Panc1 (cell line): Measurements from ENCODE around the gene TAMALIN. TPM values are rescaled to one million over a fixed set of nuclear protein-coding genes. Genes with fewer than 3 reads are reported as not detected.

Source experiments
- ATAC-seq: fragments of 200-7000 bp; cut with Tn5 transposase; 2 replicates; pipeline ENCODE4 v1.9.1; 2020; ENCODE audit warnings: mild to moderate bottlenecking, moderate library complexity
- BruUV-seq: library from RNA; stranded (reverse); fragments of 400-500 nt; replicated peaks from 2 replicates; lab custom pipeline; 2021; lab: Mats Ljungman, UMichigan
- CTCF ChIA-PET: fragments of 300-600 bp; sonication (Branson Sonifier 250); formaldehyde crosslinking; loops from one replicate; lab custom pipeline; 2022; ENCODE audit warnings: antibody characterized with exemption; lab: Charles Lee
- POLR2A ChIA-PET: fragments of 300-600 bp; sonication (Branson Sonifier 250); formaldehyde crosslinking; loops from one replicate; lab custom pipeline; 2022; ENCODE audit warnings: antibody characterized with exemption; lab: Charles Lee
- DNase-seq: peaks from one replicate; pipeline ENCODE4 v3.0.0-alpha.2; 2010; ENCODE audit warnings: low read depth, low spot score
- H3K27ac ChIP-seq: 2 replicates; pipeline ENCODE4 v1.5.1; 2011; ENCODE audit warnings: mild to moderate bottlenecking, low read length, inconsistent platforms
- H3K27me3 ChIP-seq: fragments of 200-500 bp; sonication (Bioruptor generic); 2 replicates; pipeline ENCODE4 v1.6.0; 2014; ENCODE audit warnings: low read length, inconsistent platforms; ENCODE audit not compliant: control insufficient read depth, insufficient read depth
- H3K36me3 ChIP-seq: fragments of 200-500 bp; sonication (Bioruptor generic); 2 replicates; pipeline ENCODE4 v1.5.1; 2014; ENCODE audit warnings: inconsistent platforms, mild to moderate bottlenecking, low read length, moderate library complexity; ENCODE audit not compliant: control insufficient read depth, insufficient read depth
- H3K4me1 ChIP-seq: 2 replicates; pipeline ENCODE4 v1.5.1; 2011; ENCODE audit warnings: inconsistent platforms, mild to moderate bottlenecking, low read length, moderate library complexity; ENCODE audit not compliant: control insufficient read depth, insufficient read depth
- H3K4me3 ChIP-seq, 2 experiments: 2 replicates each; pipeline ENCODE4 v1.5.1; 2011 to 2012; ENCODE audit warnings: low read depth in 2 of 2, low read length in 2 of 2, mild to moderate bottlenecking in 2 of 2, inconsistent platforms in 1 of 2, moderate library complexity in 1 of 2
- H3K9me3 ChIP-seq: fragments of 200-500 bp; sonication (Bioruptor generic); 2 replicates; pipeline ENCODE4 v1.5.1; 2014; ENCODE audit warnings: low read depth, mild to moderate bottlenecking, inconsistent platforms, low read length, moderate library complexity; ENCODE audit not compliant: control insufficient read depth, insufficient read depth
- CTCF ChIP-seq: fragments of 450-650 bp; IDR thresholded peaks from 2 replicates; pipeline ENCODE4 v1.5.1; 2017; ENCODE audit warnings: mild to moderate bottlenecking
- POLR2AphosphoS5 ChIP-seq: IDR thresholded peaks from 2 replicates; pipeline ENCODE4 v1.6.1; 2012; ENCODE audit warnings: mild to moderate bottlenecking, low read depth, low read length, moderate library complexity
- REST ChIP-seq, 2 experiments: IDR thresholded peaks; 2 replicates each; pipeline ENCODE4 v1.6.1; 2011 to 2012; ENCODE audit warnings: low read depth in 2 of 2, control low read depth in 1 of 2, low read length in 1 of 2, mild to moderate bottlenecking in 1 of 2, moderate library complexity in 1 of 2; ENCODE audit not compliant: insufficient read depth in 1 of 2
- SIN3A ChIP-seq: IDR thresholded peaks from 2 replicates; pipeline ENCODE4 v1.6.1; 2012; ENCODE audit warnings: low read depth, mild to moderate bottlenecking, low read length, moderate library complexity, borderline replicate concordance; ENCODE audit not compliant: insufficient read depth
- TCF7L2 ChIP-seq: IDR thresholded peaks from 2 replicates; pipeline ENCODE4 v1.6.1; 2011; ENCODE audit warnings: mild to moderate bottlenecking, low read depth, low read length, inconsistent platforms
- in situ Hi-C: cut with HindIII; loops from 2 replicates; pipeline ENCODE4 v1.10.0; 2016; ENCODE audit warnings: low sequenced_read_pairs, low pct_unique_long_range_greater_than_20kb
- intact Hi-C: fragments of 100-400 bp; cut with micrococcal nuclease; formaldehyde crosslinking; loops from one replicate; pipeline ENCODE4 v1.10.0; 2022; ENCODE audit not compliant: unreplicated experiment
- total RNA-seq: library from RNA; stranded (reverse); gene quantifications from one replicate; pipeline ENCODE4 v1.2.1, GENCODE V29; 2021; ENCODE audit not compliant: unreplicated experiment

TAMALIN gene
- total RNA-seq, 1 experiment from 2014 or later = 0.82 TPM

GRCh38 chr12:52005903-52006703 lies 643 bp upstream of the TAMALIN start:
- POLR2A ChIA-PET = interaction anchor here (0.7 kb wide), 1 partner anchor 1895 kb away, joined by 3 read pairs; no protein-coding TSS in a partner anchor
- peaks cover 4% of the 10 kb centered on the region; the same call in 1 of the 2 replicates for H3K27me3 ChIP-seq
- ATAC-seq = peak; percentile 17; the same call in 1 of the 2 replicates

More at GRCh38 chr12:52005903-52006703, 643 bp upstream of the TAMALIN start:
- no TSS peak for BruUV-seq
- intact Hi-C loops = loop anchor here (2.0 kb wide), 1 partner anchor 15 kb away; no protein-coding TSS in a partner anchor
- Histone ChIP-seq H3K9me3 (no peaks in the 10 kb centered on the region), H3K36me3 (no peaks in the 10 kb centered on the region), H3K4me1 (no peaks in the 10 kb centered on the region), H3K27ac (no peak overlapping the region), H3K4me3 (peak overlapping the region; percentile 36 to 41; a peak in 3 of 4 replicates)
- DNase-seq = no peak
- in situ Hi-C loops = no loop called here
- CTCF ChIA-PET = interaction anchor here (0.8 kb wide), 2 partner anchors 14 to 19 kb away, joined by 3 read pairs; no protein-coding TSS in a partner anchor
- TF ChIP-seq CTCF (no peak), TCF7L2 (no peak), POLR2AphosphoS5 (no peak), SIN3A (no peak), REST (IDR thresholded peaks at IDR 0.05; ENCODE audit: insufficient read depth in 1 of 2, low read depth in 2 of 2, low read length in 1 of 2) (no peak)
